ENCODE data around the gene PABPN1L.

- TF ChIP-seq CTCF (conservative IDR thresholded peaks at IDR 0.05; ENCODE audit: low read depth, low read length) (no peak), USF2 (IDR thresholded peaks at IDR 0.05; ENCODE audit: low read depth, low read length) (no peak)
These were observed 5.1 kb downstream of the PABPN1L start for GRCh38 chr16:88861359-88861758.

All from IMR-90 (cell line).